Suprapubic skin (tissue), 4 donors: ENCODE results near the gene NEB. TPM values are rescaled to one million over a fixed set of nuclear protein-coding genes. Genes with fewer than 3 reads are reported as not detected.

Experiments
- DNase-seq, 2 donors: peaks; one replicate each; pipeline ENCODE4 v3.0.0-alpha.2; 2019; ENCODE audit warnings: low spot score in 2 of 2
- H3K27ac ChIP-seq: fragments of 200-600 bp; sonication (generic); one replicate; pipeline ENCODE4 v1.5.1; 2019
- H3K27me3 ChIP-seq: fragments of 200-600 bp; sonication (generic); one replicate; pipeline ENCODE4 v1.5.1; 2019
- H3K36me3 ChIP-seq: fragments of 200-600 bp; sonication (generic); one replicate; pipeline ENCODE4 v1.5.1; 2019
- H3K4me1 ChIP-seq: fragments of 200-600 bp; sonication (generic); one replicate; pipeline ENCODE4 v1.5.1; 2019
- H3K4me3 ChIP-seq: fragments of 200-600 bp; sonication (generic); one replicate; pipeline ENCODE4 v1.5.1; 2019; ENCODE audit warnings: mild to moderate bottlenecking
- H3K9me3 ChIP-seq: fragments of 200-600 bp; sonication (generic); one replicate; pipeline ENCODE4 v1.5.1; 2019
- EP300 ChIP-seq: sonication (generic); formaldehyde crosslinking; IDR thresholded peaks from one replicate; pipeline ENCODE4 v1.6.1; 2017; ENCODE audit warnings: antibody characterized with exemption
- POLR2A ChIP-seq, 2 donors: fragments of 450-650 bp; IDR thresholded peaks; one replicate each; pipeline ENCODE4 v1.6.1; 2017; ENCODE audit warnings: antibody characterized with exemption in 2 of 2, mild to moderate bottlenecking in 2 of 2, moderate library complexity in 2 of 2
- POLR2AphosphoS5 ChIP-seq, 3 donors: sonication (generic); formaldehyde crosslinking; IDR thresholded peaks; one replicate each; pipeline ENCODE4 v1.6.1; 2017; ENCODE audit warnings: antibody characterized with exemption in 3 of 3
- WGBS: methylation state at CpG from one replicate; pipeline ENCODE4 v1.1.5; 2018; 5-methylcytosine and 5-hydroxymethylcytosine counted together
- total RNA-seq, 4 donors: library from RNA; depleted of rRNA; stranded (reverse); fragments of >200 nt; gene quantifications; one replicate each; pipeline ENCODE4 v1.1.0, GENCODE V29; 2016
- TF ChIP-seq, protein P1 (sequence below), 2 donors: fragments of 200-600 bp in 1 of 2; fragments of 450-650 bp in 1 of 2; sonication (generic) in 1 of 2; IDR thresholded peaks; one replicate each; pipeline ENCODE4 v1.5.1; 2016 to 2019; ENCODE audit warnings: antibody characterized with exemption in 2 of 2, mild to moderate bottlenecking in 1 of 2, moderate library complexity in 1 of 2

The NEB gene
- total RNA-seq, 4 donors from 2014 or later, result 5.4 to 19.1 (median 7.4) TPM

GRCh38 chr2:151638990-151639389, 95.3 kb downstream of the NEB start:
- no peaks in the 10 kb centered on the region for H3K36me3 ChIP-seq
- WGBS, result 62% methylated on average over 1 of the region's 1 CpG
- H3K4me3 ChIP-seq, result no peak overlapping the region
- H3K9me3 ChIP-seq, result no peaks in the 10 kb centered on the region
- no peak overlapping the region for H3K27ac ChIP-seq
- H3K27me3 ChIP-seq, result no peaks in the 10 kb centered on the region
- TF ChIP-seq EP300 (no peak), POLR2A (IDR thresholded peaks at IDR 0.05) (no peak), POLR2AphosphoS5 (IDR thresholded peaks at IDR 0.05) (no peak)
- TF ChIP-seq, protein P1, sequence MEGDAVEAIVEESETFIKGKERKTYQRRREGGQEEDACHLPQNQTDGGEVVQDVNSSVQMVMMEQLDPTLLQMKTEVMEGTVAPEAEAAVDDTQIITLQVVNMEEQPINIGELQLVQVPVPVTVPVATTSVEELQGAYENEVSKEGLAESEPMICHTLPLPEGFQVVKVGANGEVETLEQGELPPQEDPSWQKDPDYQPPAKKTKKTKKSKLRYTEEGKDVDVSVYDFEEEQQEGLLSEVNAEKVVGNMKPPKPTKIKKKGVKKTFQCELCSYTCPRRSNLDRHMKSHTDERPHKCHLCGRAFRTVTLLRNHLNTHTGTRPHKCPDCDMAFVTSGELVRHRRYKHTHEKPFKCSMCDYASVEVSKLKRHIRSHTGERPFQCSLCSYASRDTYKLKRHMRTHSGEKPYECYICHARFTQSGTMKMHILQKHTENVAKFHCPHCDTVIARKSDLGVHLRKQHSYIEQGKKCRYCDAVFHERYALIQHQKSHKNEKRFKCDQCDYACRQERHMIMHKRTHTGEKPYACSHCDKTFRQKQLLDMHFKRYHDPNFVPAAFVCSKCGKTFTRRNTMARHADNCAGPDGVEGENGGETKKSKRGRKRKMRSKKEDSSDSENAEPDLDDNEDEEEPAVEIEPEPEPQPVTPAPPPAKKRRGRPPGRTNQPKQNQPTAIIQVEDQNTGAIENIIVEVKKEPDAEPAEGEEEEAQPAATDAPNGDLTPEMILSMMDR (IDR thresholded peaks at IDR 0.05), result no peak
- H3K4me1 ChIP-seq, result peaks cover 17% of the 10 kb centered on the region
- DNase-seq, result no peak

DNA sequence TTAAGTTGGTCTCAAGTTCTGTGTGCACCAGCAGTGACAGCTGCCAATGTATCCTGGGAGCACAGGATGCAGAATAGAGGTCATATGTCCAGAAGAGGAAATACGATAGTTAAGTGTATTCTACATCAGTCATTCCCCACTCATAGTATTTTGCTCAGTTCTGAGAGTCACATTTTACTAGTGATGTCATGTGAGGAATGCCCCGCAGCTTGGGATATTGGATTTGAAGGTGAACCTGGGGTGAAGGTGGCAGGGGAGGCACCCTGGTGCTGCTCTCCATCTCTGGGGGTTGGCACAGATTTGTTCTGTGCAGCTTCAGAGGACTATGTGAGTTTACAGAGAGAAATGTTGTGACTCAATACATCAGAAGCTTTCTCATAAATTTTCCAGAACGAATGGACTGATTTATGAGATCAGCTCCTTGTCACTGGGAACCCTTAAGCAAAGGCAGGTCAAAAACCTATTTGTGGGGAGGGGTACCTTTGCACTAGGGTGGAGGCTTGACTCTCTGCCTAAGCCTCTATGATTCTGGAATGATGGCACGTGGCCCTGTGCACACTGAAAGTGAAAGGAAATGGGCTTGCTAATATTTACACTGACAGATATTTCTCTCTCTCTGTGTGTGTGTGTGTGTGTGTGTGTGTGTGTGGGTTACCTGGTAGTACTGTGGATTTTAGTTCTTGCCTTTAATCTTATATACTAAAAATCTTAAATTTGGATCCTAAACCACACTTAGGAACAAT, 95.9 kb downstream of the NEB start:
- H3K4me3 ChIP-seq, result no peak overlapping the region
- TF ChIP-seq EP300 (no peak), POLR2AphosphoS5 (IDR thresholded peaks at IDR 0.05) (no peak), POLR2A (IDR thresholded peaks at IDR 0.05) (no peak)
- TF ChIP-seq, protein P1 (IDR thresholded peaks at IDR 0.05), result no peak
- H3K27me3 ChIP-seq, result no peaks in the 10 kb centered on the region
- H3K4me1 ChIP-seq, result peaks cover 17% of the 10 kb centered on the region
- WGBS, result 20% methylated on average over 4 of the region's 4 CpGs
- DNase-seq, result no peak
- no peaks in the 10 kb centered on the region for H3K9me3 ChIP-seq
- no peak overlapping the region for H3K27ac ChIP-seq
- H3K36me3 ChIP-seq, result no peaks in the 10 kb centered on the region

DNA sequence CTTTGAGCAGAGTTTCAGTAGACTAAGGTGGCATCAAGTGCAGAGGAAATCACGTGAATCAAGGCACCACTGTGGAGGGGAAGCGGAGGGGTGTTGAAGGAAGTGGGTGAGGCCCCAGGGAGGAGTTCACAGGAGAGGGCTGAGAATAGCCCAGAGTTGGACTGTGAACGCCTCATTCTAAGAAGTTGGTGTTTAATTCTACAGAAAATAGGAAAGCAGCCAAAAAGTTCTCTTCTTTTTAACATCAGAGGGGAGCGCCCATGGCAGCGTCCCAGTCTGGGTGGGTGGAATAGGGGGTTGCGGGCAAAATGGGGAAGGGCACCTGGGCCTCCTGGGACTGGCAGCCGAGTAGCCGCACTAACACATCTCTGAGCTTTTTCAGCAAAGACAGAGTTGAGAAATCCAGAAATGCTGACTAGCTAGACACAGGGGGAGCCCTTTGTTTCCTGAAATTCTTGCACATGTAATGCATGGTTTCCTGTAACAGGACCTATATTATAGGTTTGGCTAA, 97.0 kb downstream of the NEB start:
- DNase-seq, result no peak
- H3K4me3 ChIP-seq, result no peak overlapping the region
- no peaks in the 10 kb centered on the region for H3K36me3 ChIP-seq
- H3K27me3 ChIP-seq, result no peaks in the 10 kb centered on the region
- H3K4me1 ChIP-seq, result peaks cover 17% of the 10 kb centered on the region
- no peaks in the 10 kb centered on the region for H3K9me3 ChIP-seq
- WGBS, result 27% methylated on average over 8 of the region's 8 CpGs
- TF ChIP-seq POLR2AphosphoS5 (IDR thresholded peaks at IDR 0.05), result no peak
- TF ChIP-seq EP300, result no peak
- TF ChIP-seq, protein P1 (IDR thresholded peaks at IDR 0.05), result no peak
- TF ChIP-seq POLR2A (IDR thresholded peaks at IDR 0.05), result no peak
- no peak overlapping the region for H3K27ac ChIP-seq

DNA sequence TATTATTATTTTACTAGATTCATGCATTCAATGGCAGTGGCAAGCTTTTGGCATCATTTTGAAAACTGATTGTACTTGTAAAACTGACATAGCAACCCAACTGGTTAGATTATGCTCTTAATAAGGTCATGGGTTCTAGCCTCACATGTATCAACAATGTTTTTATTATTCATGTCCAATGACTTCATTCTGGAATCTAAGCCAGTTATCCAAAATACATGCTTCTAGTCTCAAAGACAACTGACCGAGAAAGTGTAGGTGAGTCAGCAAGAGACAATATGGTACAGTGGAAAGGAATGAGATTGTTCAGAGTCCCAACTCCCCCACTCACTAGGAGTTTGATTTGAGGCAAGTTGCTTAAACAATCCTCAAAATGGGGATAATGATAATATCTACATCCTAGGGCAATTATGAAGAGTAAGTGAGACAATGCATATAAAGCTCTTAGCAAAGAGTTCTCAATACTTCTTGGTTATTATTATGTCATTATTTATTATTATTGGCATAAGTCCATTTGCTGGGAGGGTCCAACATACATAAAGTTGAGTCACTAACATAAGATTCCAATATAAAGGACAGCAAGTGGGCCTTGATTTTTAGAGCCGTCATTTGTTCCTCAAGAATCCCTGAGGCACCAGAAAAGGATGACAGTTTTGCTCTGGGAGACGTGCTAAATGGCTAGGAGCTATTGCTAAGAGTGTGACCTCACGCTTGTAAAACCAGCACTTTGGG, 99.4 kb downstream of the NEB start:
- Histone ChIP-seq H3K9me3 (no peaks in the 10 kb centered on the region), H3K4me3 (no peak overlapping the region), H3K27me3 (no peaks in the 10 kb centered on the region), H3K36me3 (no peaks in the 10 kb centered on the region), H3K4me1 (peaks cover 17% of the 10 kb centered on the region), H3K27ac (no peak overlapping the region)
- TF ChIP-seq EP300 (no peak), POLR2AphosphoS5 (IDR thresholded peaks at IDR 0.05) (no peak), POLR2A (IDR thresholded peaks at IDR 0.05) (no peak)
- TF ChIP-seq, protein P1 (IDR thresholded peaks at IDR 0.05), result no peak
- DNase-seq, result no peak
- 93% methylated on average over 4 of the region's 4 CpGs for WGBS

DNA sequence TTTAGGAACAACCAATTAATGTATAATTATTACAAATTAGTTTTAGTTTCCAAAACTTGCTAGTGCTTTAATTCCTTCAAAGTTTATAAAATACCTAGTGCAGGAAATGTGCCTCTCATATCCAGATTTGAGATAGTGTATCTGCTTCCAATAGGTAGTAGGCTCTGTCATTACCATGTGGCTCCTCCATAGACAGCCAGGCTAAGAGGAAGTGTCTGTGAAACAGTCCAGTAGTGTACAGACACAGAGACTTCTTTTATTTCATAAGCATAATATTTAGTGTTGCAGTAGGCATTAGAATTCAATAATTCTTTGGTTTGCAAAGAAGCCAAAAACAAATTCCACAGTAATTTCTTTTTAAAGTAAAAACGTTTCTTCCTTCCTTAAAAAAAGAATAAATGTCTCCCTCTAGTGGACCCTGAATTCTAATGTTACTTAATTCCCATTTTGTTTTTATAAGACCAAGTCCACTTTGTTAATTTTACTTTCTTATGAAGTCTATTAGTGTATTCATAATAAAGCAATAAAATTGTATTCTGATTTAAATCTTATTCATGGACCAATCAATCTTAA, 101.2 kb downstream of the NEB start:
- peaks cover 10% of the 10 kb centered on the region for H3K4me1 ChIP-seq
- WGBS, result 12% methylated on average over 1 of the region's 1 CpG

More for the DNA sequence above, 101.2 kb downstream of the NEB start:
- no peaks in the 10 kb centered on the region for H3K36me3 ChIP-seq
- H3K27ac ChIP-seq, result no peak overlapping the region
- H3K4me3 ChIP-seq, result no peak overlapping the region
- TF ChIP-seq POLR2AphosphoS5 (IDR thresholded peaks at IDR 0.05) (no peak), POLR2A (IDR thresholded peaks at IDR 0.05) (no peak), EP300 (no peak)
- TF ChIP-seq, protein P1 (IDR thresholded peaks at IDR 0.05), result no peak
- H3K27me3 ChIP-seq, result no peaks in the 10 kb centered on the region
- DNase-seq, result no peak
- H3K9me3 ChIP-seq, result no peaks in the 10 kb centered on the region
